ENCODE measurements around the gene COMMD1. TPM values are rescaled to one million over a fixed set of nuclear protein-coding genes. Genes with fewer than 3 reads are reported as not detected.
"Not testable (repeated sequence)": the region's sequence is repeated elsewhere in the genome, so short reads cannot be mapped to it uniquely, and the experiment has no call there.

COMMD1 gene
- total RNA-seq, 1 donor from 2014 or later = 30.5 TPM

- Mint-ChIP-seq H3K4me3 (no peak overlapping the region), H3K27ac (ENCODE audit: unreplicated experiment) (no peak overlapping the region), H3K27me3 (ENCODE audit: low read depth) (no peaks in the 10 kb centered on the region), H3K9me3 (no peaks in the 10 kb centered on the region), H3K4me1 (no peaks in the 10 kb centered on the region), H3K36me3 (ENCODE audit: low read depth) (no peaks in the 10 kb centered on the region)
- TF ChIP-seq CTCF (conservative IDR thresholded peaks at IDR 0.05) = no peak
- DNase-seq (ENCODE audit: low read depth, low spot score) = no peak
These were observed 95.1 kb downstream of the COMMD1 start for GRCh38 chr2:62000538-62000937.

DNA sequence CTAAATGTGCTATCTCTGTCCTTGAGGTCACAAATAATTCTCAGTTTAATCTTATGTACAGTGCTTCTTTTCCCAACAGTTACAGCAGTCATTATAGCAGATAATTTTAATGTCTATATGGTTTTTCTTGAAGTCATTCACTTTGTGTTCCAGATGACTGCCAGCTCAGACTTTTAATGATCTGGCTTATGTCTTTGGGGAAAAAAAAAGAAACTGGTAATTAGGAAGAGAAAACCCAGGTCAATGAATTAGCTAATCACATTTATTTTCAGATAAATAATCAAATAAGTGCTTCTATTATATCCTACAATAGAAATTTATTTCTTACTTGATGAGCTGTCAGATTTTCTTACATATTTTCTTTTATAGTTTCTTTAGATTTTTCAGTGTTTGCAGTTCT, 96.0 kb downstream of the COMMD1 start:
- H3K36me3 Mint-ChIP-seq (ENCODE audit: low read depth) = no peaks in the 10 kb centered on the region
- no peak overlapping the region for H3K4me3 Mint-ChIP-seq
- no peak for TF ChIP-seq CTCF (conservative IDR thresholded peaks at IDR 0.05)
- no peak for DNase-seq (ENCODE audit: low read depth, low spot score)
- H3K27me3 Mint-ChIP-seq (ENCODE audit: low read depth) = no peaks in the 10 kb centered on the region
- H3K27ac Mint-ChIP-seq (ENCODE audit: unreplicated experiment) = no peak overlapping the region
- no peaks in the 10 kb centered on the region for H3K9me3 Mint-ChIP-seq
- no peaks in the 10 kb centered on the region for H3K4me1 Mint-ChIP-seq

DNA sequence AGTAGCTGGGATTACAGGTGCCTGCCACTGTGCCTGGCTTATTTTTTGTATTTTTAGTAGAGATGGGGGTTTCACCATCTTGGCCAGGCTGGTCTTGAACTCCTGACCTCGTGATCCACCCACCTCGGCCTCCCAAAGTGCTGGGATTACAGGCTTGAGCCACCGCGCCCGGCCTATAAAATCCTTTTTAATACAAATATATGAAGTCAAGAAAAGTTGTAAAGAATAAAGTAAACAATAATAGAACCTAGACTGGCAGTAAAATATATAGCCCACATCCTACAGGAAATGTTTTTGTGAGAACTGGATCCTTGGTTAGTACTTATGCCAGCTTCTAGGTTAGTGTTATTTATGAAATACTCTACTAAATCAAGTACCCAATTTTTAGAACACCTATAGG, 99.0 kb downstream of the COMMD1 start:
- DNase-seq (ENCODE audit: low read depth, low spot score); H3K27ac Mint-ChIP-seq (ENCODE audit: unreplicated experiment); H3K27me3 Mint-ChIP-seq (ENCODE audit: low read depth); H3K9me3 Mint-ChIP-seq; H3K36me3 Mint-ChIP-seq (ENCODE audit: low read depth); H3K4me1 Mint-ChIP-seq; H3K4me3 Mint-ChIP-seq: not testable (repeated sequence)

DNA sequence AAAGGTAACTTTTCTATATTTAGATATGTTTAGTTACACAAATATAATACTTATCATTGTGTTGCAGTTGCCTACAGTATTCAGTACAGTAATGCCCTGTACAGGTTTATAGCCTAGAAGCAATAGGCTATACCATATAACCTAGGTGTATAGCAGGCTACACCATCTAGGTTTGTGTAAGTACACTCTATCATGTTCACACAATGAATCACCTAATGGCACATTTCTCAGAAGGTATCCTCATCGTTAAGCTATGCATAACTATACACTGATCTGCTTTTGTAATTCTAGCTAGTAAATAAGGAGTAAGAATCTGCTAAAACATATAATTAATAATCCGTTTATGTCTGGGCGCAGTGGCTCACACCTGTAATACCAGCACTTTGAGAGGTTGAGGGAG, 102.1 kb downstream of the COMMD1 start:
- no peak for DNase-seq (ENCODE audit: low read depth, low spot score)
- TF ChIP-seq CTCF (conservative IDR thresholded peaks at IDR 0.05) = no peak
- Mint-ChIP-seq H3K27me3 (ENCODE audit: low read depth) (no peaks in the 10 kb centered on the region), H3K4me1 (no peaks in the 10 kb centered on the region), H3K36me3 (ENCODE audit: low read depth) (no peaks in the 10 kb centered on the region), H3K27ac (ENCODE audit: unreplicated experiment) (no peak overlapping the region), H3K9me3 (no peaks in the 10 kb centered on the region), H3K4me3 (no peak overlapping the region)

DNA sequence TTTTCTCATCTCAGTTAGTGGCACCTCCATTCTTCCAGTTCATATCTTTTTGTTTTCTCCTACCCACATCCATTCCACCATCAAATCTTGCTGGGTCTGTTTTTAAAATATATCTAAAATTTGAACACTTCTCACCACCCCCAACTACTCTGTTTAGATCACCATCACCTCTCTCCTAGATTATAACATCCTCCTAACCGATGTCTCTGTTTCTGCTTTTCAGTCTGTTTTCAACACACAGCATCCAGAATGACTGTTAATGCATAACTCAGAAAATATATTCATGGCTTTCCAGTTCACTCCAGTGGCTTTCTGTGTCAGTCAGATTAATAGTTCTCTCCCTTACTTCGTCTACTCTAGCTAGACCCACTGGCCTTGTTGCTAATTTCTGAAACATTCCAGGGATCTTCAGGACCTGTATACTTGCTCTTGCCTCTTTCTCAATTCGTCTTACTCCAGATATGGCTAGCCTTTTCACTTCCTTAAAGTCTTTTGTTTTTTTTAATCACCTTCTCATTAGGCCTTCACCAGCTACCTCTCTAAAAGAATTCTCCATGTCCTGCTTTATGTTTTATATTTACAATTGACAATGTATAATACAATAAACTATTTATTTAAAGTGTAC, 105.3 kb downstream of the COMMD1 start:
- no peaks in the 10 kb centered on the region for H3K4me1 Mint-ChIP-seq
- no peak for TF ChIP-seq CTCF (conservative IDR thresholded peaks at IDR 0.05)
- H3K27ac Mint-ChIP-seq (ENCODE audit: unreplicated experiment) = no peak overlapping the region
- H3K36me3 Mint-ChIP-seq (ENCODE audit: low read depth) = no peaks in the 10 kb centered on the region
- no peaks in the 10 kb centered on the region for H3K27me3 Mint-ChIP-seq (ENCODE audit: low read depth)
- DNase-seq (ENCODE audit: low read depth, low spot score) = no peak
- no peak overlapping the region for H3K4me3 Mint-ChIP-seq
- H3K9me3 Mint-ChIP-seq = no peaks in the 10 kb centered on the region

DNA sequence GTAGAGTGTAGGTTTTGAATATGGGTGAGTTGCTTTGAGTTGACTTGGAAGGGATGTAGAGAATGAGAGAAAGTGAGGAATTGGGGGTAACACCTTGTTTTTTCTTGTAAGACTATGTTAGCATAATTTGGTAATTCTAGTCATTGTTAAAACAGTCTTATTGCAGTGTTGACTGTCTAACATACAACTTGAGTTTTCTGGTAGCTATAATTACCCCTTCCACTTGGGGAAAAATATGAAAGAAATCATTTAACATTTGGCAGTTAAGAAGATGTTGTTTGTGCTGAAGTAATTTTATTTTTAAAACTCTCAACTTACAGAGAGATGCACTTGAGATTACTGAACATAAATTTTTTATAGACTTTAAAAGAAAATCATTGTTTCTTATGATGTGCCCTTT, 108.2 kb downstream of the COMMD1 start:
- Mint-ChIP-seq H3K36me3 (ENCODE audit: low read depth) (no peaks in the 10 kb centered on the region), H3K27ac (ENCODE audit: unreplicated experiment) (no peak overlapping the region), H3K9me3 (no peaks in the 10 kb centered on the region), H3K4me3 (no peak overlapping the region), H3K4me1 (no peaks in the 10 kb centered on the region), H3K27me3 (ENCODE audit: low read depth) (no peaks in the 10 kb centered on the region)
- DNase-seq (ENCODE audit: low read depth, low spot score) = no peak
- TF ChIP-seq CTCF (conservative IDR thresholded peaks at IDR 0.05) = no peak

Measured in neural crest cell (in vitro differentiated cells).